ENCODE results near the gene COP1. TPM values are rescaled to one million over a fixed set of nuclear protein-coding genes. Genes with fewer than 3 reads are reported as not detected.

COP1 gene
- total RNA-seq, 1 experiment from 2014 or later, result 35.2 TPM

DNA sequence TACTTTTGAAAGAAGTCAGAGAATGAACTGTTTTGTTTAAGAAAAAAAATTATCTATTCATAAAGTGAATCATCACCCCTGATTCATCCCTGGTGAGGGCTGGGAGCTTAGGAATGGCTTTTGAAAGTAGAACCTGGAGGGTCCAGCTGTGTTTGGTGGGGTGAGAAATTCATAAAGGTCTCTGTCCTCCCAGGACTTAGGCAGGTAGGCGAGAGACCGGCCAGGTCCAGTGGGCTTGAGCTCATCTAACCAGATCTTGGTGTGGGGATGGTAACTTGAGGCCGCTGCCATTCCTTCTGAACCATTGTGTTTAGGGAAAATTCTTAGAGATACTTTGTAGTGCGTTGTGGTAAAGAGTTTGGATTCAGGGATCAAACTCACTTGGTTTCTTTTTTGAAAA is 306.9 kb downstream of the COP1 start:
- DNase-seq (ENCODE audit: low read depth), result no peak

DNA sequence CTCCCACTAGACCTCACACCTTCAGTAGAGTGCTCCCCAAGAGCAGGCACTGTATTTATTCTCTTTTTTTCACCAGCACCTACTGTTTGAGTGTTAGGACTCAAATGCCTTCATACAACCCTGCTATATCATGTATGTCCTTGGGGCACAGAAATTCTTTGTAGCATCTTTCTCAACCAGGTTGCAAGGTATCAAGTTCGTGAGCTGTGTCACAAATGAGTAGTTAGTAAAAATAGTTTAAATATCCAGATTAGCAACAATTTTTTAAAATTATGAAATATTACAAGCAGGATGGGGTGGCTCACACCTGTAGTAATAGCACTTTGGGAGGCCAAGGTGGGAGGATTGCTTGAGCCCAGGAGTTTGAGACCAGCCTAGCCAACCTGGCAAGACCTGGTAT is 311.1 kb downstream of the COP1 start:
- DNase-seq (ENCODE audit: low read depth), result no peak
